CD4-positive, alpha-beta T cell treated with Interleukin-17A for 4 hours (primary cell): ENCODE data around the gene CRIM1.

Experiments
- DNase-seq: peaks from one replicate; pipeline ENCODE4 v3.0.0-alpha.2; 2020; ENCODE audit warnings: mixed read lengths

Gene CRIM1

DNA sequence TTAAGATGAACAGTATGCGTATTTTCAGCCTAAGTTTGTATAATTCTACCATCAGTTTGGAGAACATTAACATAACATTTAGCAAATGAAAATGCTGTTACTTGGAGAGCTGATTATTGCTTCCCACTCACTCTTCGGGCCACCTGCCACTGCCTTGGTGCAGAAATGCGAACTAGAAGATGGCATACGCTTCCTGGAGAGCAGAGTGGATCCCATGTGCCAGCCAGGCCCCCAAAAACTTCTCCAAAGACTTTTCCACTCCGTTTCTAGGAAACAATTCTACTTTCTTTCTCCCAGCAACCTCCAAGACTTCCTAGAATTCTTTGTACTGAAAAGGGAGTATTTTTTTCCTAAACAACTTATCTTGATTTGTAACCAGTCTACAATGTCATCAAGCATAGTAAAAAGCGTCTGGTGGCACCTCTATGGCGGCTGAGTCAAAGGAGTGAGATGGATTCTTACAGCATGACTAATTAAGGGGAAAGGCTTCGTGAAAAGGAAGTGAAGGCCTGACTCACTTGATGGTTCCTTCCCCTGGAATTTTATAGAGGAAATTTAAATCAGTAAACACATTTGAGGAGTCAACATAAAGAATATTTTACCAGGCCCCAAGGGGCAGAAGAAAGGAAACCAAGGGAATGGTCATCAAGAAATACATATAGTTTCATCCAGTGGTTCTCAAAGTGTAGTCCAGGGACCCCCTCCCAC is 205.8 kb downstream of the CRIM1 start:
- no peak for DNase-seq

DNA sequence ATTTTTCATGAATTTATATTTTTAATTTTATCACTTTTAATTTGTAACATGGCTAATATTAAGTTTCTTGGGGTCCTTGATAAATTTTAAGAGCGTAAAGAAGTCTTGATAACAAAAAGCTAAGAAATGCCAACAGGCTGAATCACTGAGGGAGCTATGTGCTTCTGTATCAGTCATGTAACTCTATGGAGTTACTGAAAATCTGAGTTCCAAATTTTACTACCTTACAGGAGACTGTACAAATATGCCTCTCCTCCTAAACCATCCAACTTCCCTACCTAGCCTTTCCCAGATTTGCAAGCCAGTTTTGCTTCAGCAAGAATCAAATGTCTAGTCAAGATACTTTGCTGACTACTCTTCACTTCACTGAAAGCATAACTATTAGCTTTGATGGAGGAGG is 206.7 kb downstream of the CRIM1 start:
- no peak for DNase-seq

- no peak for DNase-seq
These were observed 207.5 kb downstream of the CRIM1 start for GRCh38 chr2:36562973-36563532.

DNA sequence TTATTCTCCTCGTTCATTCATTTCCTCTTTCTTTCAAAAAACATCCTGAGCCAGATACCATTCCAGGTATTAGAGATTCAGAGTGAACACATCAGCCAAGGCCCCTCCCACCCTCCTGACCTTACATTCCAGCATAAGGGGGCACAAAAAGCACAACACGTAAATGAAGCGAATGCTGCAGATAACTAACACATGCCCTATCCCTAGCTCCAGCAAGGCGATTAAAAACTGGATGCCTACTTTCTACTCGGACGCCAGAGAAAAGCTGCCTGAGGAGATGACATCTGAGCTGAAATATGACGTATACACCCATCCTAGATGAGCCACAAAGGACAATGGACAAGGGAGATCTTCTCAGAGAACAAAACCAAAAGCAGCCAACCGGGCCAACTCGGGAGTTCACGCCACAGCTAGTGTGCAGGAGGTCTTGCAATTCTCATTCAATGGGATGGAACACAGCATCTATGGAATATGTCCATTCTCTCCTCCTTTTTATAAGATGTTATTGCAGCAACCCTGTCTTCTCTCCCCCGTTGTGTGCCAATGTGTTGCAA is 208.9 kb downstream of the CRIM1 start:
- no peak for DNase-seq

GRCh38 chr2:36565712-36566111 is 210.1 kb downstream of the CRIM1 start:
- no peak for DNase-seq

- no peak for DNase-seq
These were observed 211.3 kb downstream of the CRIM1 start for GRCh38 chr2:36566887-36567286.

DNA sequence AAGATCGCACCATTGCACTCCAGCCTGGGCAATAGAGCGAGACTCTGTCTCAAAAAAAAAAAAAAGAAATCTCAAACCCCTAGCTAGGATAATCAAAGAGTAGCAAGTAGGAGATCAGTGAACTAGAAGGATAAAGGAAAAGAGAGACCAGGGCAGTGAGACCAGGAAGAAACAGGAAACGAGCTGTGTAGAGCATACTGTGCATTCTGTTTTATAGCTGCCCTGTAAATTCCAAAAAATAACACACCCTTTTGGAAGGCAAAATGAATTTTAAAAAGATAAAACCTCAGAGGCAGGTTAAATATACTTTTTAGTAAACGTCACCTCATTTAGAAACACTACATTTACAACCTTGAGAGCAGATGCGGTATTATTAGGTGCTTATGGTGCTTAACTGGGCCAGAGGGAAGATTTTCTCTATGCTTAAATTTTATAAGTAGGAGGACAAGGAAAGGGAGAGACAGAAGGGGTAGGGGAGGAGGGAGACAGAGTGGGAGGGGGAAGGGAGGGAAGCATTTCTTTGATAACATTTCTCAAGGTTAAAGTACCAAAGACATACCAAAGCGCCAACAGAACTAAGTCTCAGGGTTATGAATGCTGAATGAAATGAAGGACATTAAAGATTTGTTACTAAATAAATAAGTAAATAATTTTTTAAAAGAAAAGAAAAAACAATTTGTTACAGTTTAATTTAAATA is 212.3 kb downstream of the CRIM1 start:
- no peak for DNase-seq

GRCh38 chr2:36568516-36569246 is 213.1 kb downstream of the CRIM1 start:
- no peak for DNase-seq

GRCh38 chr2:36569267-36569856 is 213.8 kb downstream of the CRIM1 start:
- DNase-seq: no peak

DNA sequence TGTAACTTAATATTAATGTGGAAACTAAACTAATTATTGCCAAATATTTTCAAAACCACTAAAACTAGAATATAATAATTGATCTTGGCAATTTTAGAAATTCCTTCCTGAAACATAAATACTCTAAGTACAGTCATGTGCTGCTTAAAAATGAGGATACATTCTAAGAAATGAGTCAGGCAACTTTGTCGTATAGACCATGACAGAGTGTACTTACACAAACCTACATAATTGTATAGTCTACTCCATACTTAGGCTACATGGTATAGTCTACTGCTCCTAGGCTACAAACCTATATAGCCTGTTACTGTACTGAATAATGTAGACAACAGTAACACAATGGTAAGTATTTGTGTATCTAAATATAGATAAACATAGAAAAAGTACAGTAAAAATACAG is 214.8 kb downstream of the CRIM1 start:
- DNase-seq: no peak

GRCh38 chr2:36572054-36572718 is 216.6 kb downstream of the CRIM1 start:
- DNase-seq: no peak

DNA sequence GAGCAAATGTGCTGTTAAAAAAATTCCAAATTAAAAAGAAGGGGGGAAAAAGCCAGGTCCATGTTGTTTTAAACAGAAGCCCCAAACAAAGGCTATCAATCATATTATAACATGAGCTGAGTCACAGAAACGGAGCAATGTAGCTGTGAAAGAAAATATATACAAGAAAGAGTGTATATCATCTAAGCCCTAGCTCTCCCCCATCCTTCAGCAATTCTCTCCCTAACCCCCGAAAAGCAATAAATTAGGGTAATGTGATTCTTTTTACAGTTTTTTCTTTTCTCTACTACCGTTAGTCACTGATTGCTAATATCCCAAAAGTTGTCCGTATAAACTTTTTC is 217.1 kb downstream of the CRIM1 start:
- DNase-seq: no peak

- DNase-seq: no peak
These were observed 217.6 kb downstream of the CRIM1 start for GRCh38 chr2:36573165-36573564.

- DNase-seq: no peak
These were observed 219.0 kb downstream of the CRIM1 start for GRCh38 chr2:36574560-36574959.

- DNase-seq: no peak
These were observed 222.3 kb downstream of the CRIM1 start for GRCh38 chr2:36577884-36578283.

GRCh38 chr2:36578343-36579296 is 223.0 kb downstream of the CRIM1 start:
- DNase-seq: no peak

- DNase-seq: no peak
These were observed 223.7 kb downstream of the CRIM1 start for GRCh38 chr2:36579297-36579664.

DNA sequence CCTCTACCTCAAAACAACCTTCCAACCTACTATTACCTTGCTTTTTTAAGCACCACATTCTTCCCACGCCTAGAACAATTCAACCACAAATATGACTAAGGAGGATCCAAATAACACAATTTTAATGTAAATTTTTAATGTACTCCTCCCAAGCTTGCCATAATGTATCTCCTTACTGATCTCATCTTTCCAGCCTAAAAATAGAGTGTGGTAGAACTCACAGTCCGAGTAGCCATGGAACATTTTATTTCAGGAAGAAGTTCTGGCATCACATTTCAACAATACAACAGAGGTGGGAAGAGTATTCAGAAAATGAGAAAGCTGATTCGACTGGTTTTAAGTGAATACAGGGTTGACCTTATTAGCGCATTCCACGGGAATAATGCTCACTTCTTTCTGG is 227.0 kb downstream of the CRIM1 start:
- DNase-seq: no peak

GRCh38 chr2:36582951-36583350 is 227.4 kb downstream of the CRIM1 start:
- DNase-seq: no peak

DNA sequence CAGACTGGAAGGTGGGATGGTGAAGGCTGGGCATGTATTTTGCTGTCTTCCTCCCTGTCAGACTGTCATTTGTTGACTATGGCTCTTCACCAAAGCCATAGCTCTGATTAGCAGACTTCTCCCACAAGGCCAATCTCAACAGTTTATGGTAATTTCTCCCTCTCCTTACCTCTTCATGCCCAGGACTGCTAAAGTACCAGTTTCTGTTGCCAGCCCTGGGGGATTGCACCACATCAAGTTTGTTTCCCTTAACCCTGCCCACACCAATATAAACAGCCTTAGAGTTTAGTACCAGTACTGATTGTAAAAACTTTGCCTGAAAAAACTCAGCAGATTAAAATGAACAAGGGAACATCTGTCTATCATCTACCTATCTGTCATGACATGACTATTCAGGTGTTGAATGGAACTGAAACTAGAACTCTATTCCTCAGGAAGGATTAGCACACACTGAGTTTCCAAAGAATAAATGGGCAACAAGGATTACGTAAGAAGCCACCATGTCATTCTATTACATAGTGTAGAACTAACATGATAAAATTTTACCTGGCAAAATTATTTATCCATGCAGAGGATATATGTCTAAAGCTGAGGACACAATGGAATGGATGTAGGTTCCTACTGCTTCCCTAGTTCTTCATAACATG is 228.7 kb downstream of the CRIM1 start:
- DNase-seq: no peak

- no peak for DNase-seq
These were observed 231.1 kb downstream of the CRIM1 start for GRCh38 chr2:36586672-36587071.
